Endothelial cell of umbilical vein (primary cell): ENCODE measurements around the gene PRRG1. TPM values are rescaled to one million over a fixed set of nuclear protein-coding genes. Genes with fewer than 3 reads are reported as not detected.
"Not testable (repeated sequence)": the region's sequence is repeated elsewhere in the genome, so short reads cannot be mapped to it uniquely, and the experiment has no call there.

Source experiments
- BruUV-seq: library from RNA; stranded (reverse); fragments of 400-500 nt; replicated peaks from 2 replicates; lab custom pipeline; 2021; lab: Mats Ljungman, UMichigan
- CTCF ChIA-PET: fragments of 300-600, 350-600 bp; sonication (Branson Sonifier 250); formaldehyde crosslinking; loops from one replicate; lab custom pipeline; 2021; ENCODE audit warnings: antibody characterized with exemption, inconsistent platforms; lab: Charles Lee
- POLR2A ChIA-PET: fragments of 300-600, 350-600 bp; sonication (Branson Sonifier 250); formaldehyde crosslinking; loops from one replicate; lab custom pipeline; 2021; ENCODE audit warnings: antibody characterized with exemption, inconsistent platforms; lab: Charles Lee
- DNase-seq: peaks from one replicate; pipeline ENCODE4 v3.0.0-alpha.2; 2011; ENCODE audit warnings: low read depth, low spot score
- FAIRE-seq: peaks from 2 replicates; lab custom pipeline; 2011; peaks lifted over from hg19 to GRCh38; lab: Jason Lieb, UNC
- H2AFZ ChIP-seq: 2 replicates; pipeline ENCODE4 v1.6.0; 2012; ENCODE audit warnings: low read depth, low read length, control low read depth, inconsistent platforms
- H3K27ac ChIP-seq: 2 replicates; pipeline ENCODE4 v1.5.1; 2011; ENCODE audit warnings: low read depth, mild to moderate bottlenecking, control low read depth, low read length, moderate library complexity; ENCODE audit not compliant: insufficient read depth
- H3K27me3 ChIP-seq, 2 experiments: 2 replicates each; pipeline versions ENCODE4 v1.6.0 to v1.6.1; 2011; ENCODE audit warnings: low read length in 2 of 2, mixed read lengths in 1 of 2; ENCODE audit not compliant: control insufficient read depth in 2 of 2, insufficient read depth in 2 of 2
- H3K36me3 ChIP-seq, 2 experiments: 2 replicates in 1 of 2; 3 replicates in 1 of 2; pipeline ENCODE4 v1.5.1; 2011; ENCODE audit warnings: low read length in 2 of 2, mild to moderate bottlenecking in 1 of 2, moderate library complexity in 1 of 2; ENCODE audit not compliant: control insufficient read depth in 2 of 2, insufficient read depth in 2 of 2; ENCODE audit errors: extremely low read depth in 1 of 2
- H3K4me1 ChIP-seq: 3 replicates; pipeline ENCODE4 v1.5.1; 2011; ENCODE audit warnings: mild to moderate bottlenecking, low read length; ENCODE audit not compliant: control insufficient read depth, insufficient read depth; ENCODE audit errors: extremely low read depth
- H3K4me2 ChIP-seq: 2 replicates; pipeline ENCODE4 v1.6.1; 2011; ENCODE audit warnings: low read length, control low read depth, mixed read lengths; ENCODE audit not compliant: insufficient read depth
- H3K4me3 ChIP-seq, 3 experiments: fragments of 200-600 bp in 1 of 3; sonication (generic), shearing (Covaris generic) in 1 of 3; replicated peaks in 1 of 3; 2 replicates each; pipeline ENCODE4 v1.5.1; 2011 to 2016; ENCODE audit warnings: control low read depth in 3 of 3, low read length in 3 of 3, mild to moderate bottlenecking in 2 of 3, inconsistent platforms in 1 of 3, low read depth in 1 of 3, moderate library complexity in 1 of 3; ENCODE audit not compliant: insufficient read depth in 1 of 3
- H3K79me2 ChIP-seq: 2 replicates; pipeline ENCODE4 v1.6.0; 2012; ENCODE audit warnings: low read length, inconsistent platforms; ENCODE audit not compliant: control insufficient read depth, insufficient read depth
- H3K9ac ChIP-seq: replicated peaks from 2 replicates; pipeline ENCODE3; 2011; ENCODE audit warnings: low read length, control low read depth; ENCODE audit not compliant: insufficient read depth; ENCODE audit errors: extremely low read depth
- H3K9me1 ChIP-seq: replicated peaks from 3 replicates; pipeline ENCODE4 v1.6.0; 2011; ENCODE audit warnings: mild to moderate bottlenecking, low read length; ENCODE audit not compliant: control insufficient read depth, insufficient read depth; ENCODE audit errors: extremely low read depth
- H3K9me3 ChIP-seq: replicated peaks from 2 replicates; pipeline ENCODE4 v1.5.1; 2012; ENCODE audit warnings: low read length, inconsistent platforms; ENCODE audit not compliant: control insufficient read depth, insufficient read depth
- H4K20me1 ChIP-seq: replicated peaks from 2 replicates; pipeline ENCODE3; 2011; ENCODE audit warnings: mild to moderate bottlenecking, low read length; ENCODE audit not compliant: control insufficient read depth, insufficient read depth; ENCODE audit errors: extremely low read depth
- CTCF ChIP-seq, 2 donors: IDR thresholded peaks; 1 replicate in 1 of 2; 2 replicates in 1 of 2; pipeline ENCODE4 v1.5.1; 2011; ENCODE audit warnings: low read length in 2 of 2, mild to moderate bottlenecking in 2 of 2, moderate library complexity in 2 of 2, control low read depth in 1 of 2, inconsistent platforms in 1 of 2, low read depth in 1 of 2; ENCODE audit not compliant: insufficient read depth in 1 of 2; ENCODE audit errors: extremely low read depth in 1 of 2
- EZH2 ChIP-seq: IDR thresholded peaks from 2 replicates; pipeline ENCODE4 v1.6.1; 2012; ENCODE audit warnings: borderline replicate concordance, low read depth, mild to moderate bottlenecking, moderate library complexity, low read length, inconsistent platforms; ENCODE audit not compliant: severe bottlenecking
- FOS ChIP-seq: IDR thresholded peaks from 2 replicates; pipeline ENCODE4 v1.6.1; 2011; ENCODE audit warnings: mild to moderate bottlenecking, low read length, moderate library complexity, borderline replicate concordance; ENCODE audit not compliant: insufficient read depth
- GATA2 ChIP-seq: IDR thresholded peaks from 2 replicates; pipeline ENCODE4 v1.7.0; 2011; ENCODE audit warnings: low read depth, mild to moderate bottlenecking, moderate library complexity, mixed read lengths, low read length; ENCODE audit not compliant: insufficient read length, insufficient read depth
- JUN ChIP-seq: IDR thresholded peaks from 2 replicates; pipeline ENCODE4 v1.6.1; 2011; ENCODE audit warnings: borderline replicate concordance, low read depth; ENCODE audit not compliant: insufficient read length, insufficient read depth
- MYC ChIP-seq: IDR thresholded peaks from one replicate; pipeline ENCODE4 v1.6.1; 2011; ENCODE audit warnings: mild to moderate bottlenecking, low read depth, low read length
- POLR2A ChIP-seq: IDR thresholded peaks from 2 replicates; pipeline ENCODE4 v1.6.1; 2012; ENCODE audit warnings: low read depth, mild to moderate bottlenecking, control low read depth, low read length
- dilution Hi-C: fragments of 300-500 bp; cut with MboI; formaldehyde crosslinking; loops from one replicate; pipeline ENCODE4 v1.15.0; 2019; ENCODE audit warnings: low sequenced_read_pairs; ENCODE audit not compliant: extremely low pct_ligation_motif_present
- intact Hi-C: fragments of 100-400 bp; cut with micrococcal nuclease; formaldehyde crosslinking; loops from one replicate; pipeline ENCODE4 v1.10.0; 2022
- polyA plus RNA-seq, 4 experiments: library from polyadenylated mRNA; depleted of rRNA in 3 of 4; stranded (reverse) in 3 of 4; unstranded in 1 of 4; fragments of >200 nt; gene quantifications; 2 replicates each; pipeline versions ENCODE4 v1.2.1 to v1.2.3, GENCODE V29; 2011 to 2012; ENCODE audit warnings: missing spikeins in 1 of 4
- total RNA-seq: library from RNA; stranded (reverse); gene quantifications from 2 replicates; pipeline ENCODE4 v1.2.3, GENCODE V29; 2021
- TF ChIP-seq, protein P1 (sequence below): IDR thresholded peaks from 2 replicates; pipeline ENCODE4 v1.6.1; 2011; ENCODE audit not compliant: insufficient read depth, insufficient read length

The PRRG1 gene
- total and polyA plus RNA-seq, 2 donors (not counting 3 experiments of a cell fraction or from before 2014, with no cell fraction given), result 37.6 to 46.3 TPM

DNA sequence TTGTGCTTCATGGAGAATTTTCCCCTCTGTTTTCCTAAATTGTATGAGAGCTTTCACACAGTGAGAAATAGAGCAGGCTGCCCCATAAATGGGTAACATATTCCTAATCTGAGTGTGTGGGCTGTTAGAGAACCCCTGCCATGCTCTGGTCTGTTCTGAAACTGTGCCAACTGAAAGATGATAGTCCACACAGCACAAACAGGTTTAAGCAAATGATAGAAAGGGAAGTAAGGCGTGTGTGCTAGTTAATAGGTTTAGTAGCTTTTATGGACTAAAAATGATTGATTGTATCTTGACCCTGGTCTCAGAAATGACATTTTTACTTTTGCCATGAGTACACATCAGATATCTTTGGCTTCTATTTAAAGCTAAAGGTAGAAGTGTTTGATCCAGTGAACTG, 106.2 kb downstream of the PRRG1 start:
- Histone ChIP-seq H4K20me1 (no peaks in the 10 kb centered on the region), H3K27ac (peak overlapping the region; percentile 21), H3K4me1 (peaks cover 18% of the 10 kb centered on the region), H3K9me1 (no peaks in the 10 kb centered on the region), H3K27me3 (no peaks in the 10 kb centered on the region), H3K9ac (no peak overlapping the region), H2AFZ (no peak overlapping the region), H3K36me3 (no peaks in the 10 kb centered on the region), H3K79me2 (no peaks in the 10 kb centered on the region), H3K4me3 (no peak overlapping the region), H3K4me2 (no peak overlapping the region), H3K9me3 (no peaks in the 10 kb centered on the region)
- intact Hi-C loops, result no loop called here
- TF ChIP-seq JUN (no peak), CTCF (IDR thresholded peaks at IDR 0.05; ENCODE audit: extremely low read depth in 1 of 2, insufficient read depth in 1 of 2, low read depth in 1 of 2, low read length in 2 of 2) (no peak), GATA2 (no peak), EZH2 (no peak), FOS (no peak), POLR2A (no peak), MYC (no peak)
- TF ChIP-seq, protein P1, sequence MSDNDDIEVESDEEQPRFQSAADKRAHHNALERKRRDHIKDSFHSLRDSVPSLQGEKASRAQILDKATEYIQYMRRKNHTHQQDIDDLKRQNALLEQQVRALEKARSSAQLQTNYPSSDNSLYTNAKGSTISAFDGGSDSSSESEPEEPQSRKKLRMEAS, result no peak
- POLR2A ChIA-PET, result no interaction called here
- dilution Hi-C loops, result no loop called here
- CTCF ChIA-PET, result no interaction called here
- DNase-seq (no peak), FAIRE-seq (peak; percentile 49)
- no TSS peak for BruUV-seq

GRCh38 chrX:37460285-37460684, 111.1 kb downstream of the PRRG1 start:
- H3K79me2 ChIP-seq, intact Hi-C loops, H3K27me3 ChIP-seq, H3K9me3 ChIP-seq, H2AFZ ChIP-seq, BruUV-seq, FAIRE-seq, H3K27ac ChIP-seq, H4K20me1 ChIP-seq, H3K4me1 ChIP-seq, H3K9ac ChIP-seq, H3K36me3 ChIP-seq, H3K4me3 ChIP-seq, POLR2A ChIA-PET, DNase-seq, H3K4me2 ChIP-seq, CTCF ChIA-PET, dilution Hi-C loops, H3K9me1 ChIP-seq: not testable (repeated sequence)
